Measurements from ENCODE around the gene COL1A1. TPM values are rescaled to one million over a fixed set of nuclear protein-coding genes. Genes with fewer than 3 reads are reported as not detected.

Gene COL1A1
- total and polyA plus RNA-seq, 2 experiments from 2014 or later: 1,063 to 6,071 TPM

DNA sequence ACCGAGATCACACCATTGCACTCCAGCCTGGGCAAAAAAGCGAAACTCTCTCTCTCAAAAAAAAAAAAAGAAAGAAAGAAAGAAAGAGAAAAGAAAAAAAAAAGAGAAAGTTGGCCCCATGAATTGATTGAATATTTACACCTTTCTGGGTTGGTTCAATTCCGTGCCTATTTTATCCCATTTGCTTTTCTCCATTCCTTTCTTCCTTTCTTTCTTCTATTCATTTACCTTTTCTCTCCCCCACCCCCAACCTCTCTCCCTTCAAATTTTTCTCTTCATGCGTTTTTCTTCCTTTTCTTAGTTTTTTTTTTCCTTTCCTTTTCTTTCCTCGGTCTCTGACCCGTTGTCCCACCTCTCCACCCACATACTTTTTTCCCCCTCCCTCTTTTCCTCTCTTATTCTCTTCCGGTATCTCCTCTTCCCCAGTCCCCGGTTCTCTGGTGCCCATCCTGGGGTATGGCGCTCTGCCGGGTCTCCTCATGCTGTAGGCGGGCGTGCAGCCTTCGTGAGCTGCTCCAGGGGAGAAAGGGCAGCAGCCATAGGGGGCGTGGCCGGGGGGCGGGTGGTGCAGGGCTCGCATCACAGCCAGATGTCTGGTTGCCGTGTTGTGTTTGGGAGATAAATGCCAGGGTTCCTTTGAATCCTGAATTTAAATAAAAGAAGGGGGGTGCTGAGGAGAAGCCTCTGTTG is 5.3 kb upstream of the COL1A1 start:
- H2AFZ ChIP-seq: peak overlapping the region; percentile 61

DNA sequence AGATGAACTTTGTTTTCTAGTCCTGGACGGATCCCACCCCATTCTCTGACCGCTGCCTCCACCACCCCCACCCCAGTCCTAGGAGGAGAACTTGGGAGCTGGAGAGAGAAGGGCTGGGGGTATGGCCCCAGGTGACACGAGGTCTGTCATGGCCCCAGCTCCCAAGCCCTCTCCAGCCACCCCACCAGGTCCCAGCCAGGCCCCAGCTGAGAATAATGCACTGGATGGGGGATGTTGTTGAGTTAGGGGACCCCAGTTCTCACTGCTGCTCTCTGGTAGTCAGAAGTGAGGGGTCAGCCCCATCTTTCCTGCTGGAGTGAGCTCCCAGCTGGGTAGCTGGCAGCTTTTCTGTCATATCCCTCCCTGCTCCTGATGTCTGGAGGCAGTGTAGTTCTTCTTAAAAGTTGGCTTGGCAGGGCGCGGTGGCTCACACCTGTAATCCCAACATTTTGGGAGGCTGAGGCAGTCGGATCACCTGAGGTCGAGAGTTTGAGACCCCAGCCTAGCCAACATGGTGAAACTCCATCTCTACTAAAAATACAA is 4.6 kb upstream of the COL1A1 start:
- TF ChIP-seq CTCF (IDR thresholded peaks at IDR 0.05; ENCODE audit: poor library complexity) (no peak), EZH2 (IDR thresholded peaks at IDR 0.05; ENCODE audit: borderline replicate concordance) (no peak)
- H3K36me3 ChIP-seq (replicated peaks; ENCODE audit: insufficient read depth, low read depth): no peaks in the 10 kb centered on the region
- H3K27me3 ChIP-seq: peaks cover 3% of the 10 kb centered on the region
- 89% methylated on average over 7 of the region's 7 CpGs for WGBS (ENCODE audit: low lambda C conversion rate, missing lambda C conversion rate)
- H3K4me2 ChIP-seq: peak overlapping the region; percentile 18
- H2AFZ ChIP-seq: no peak overlapping the region
- H4K20me1 ChIP-seq (ENCODE audit: insufficient read depth, poor library complexity, severe bottlenecking): no peaks in the 10 kb centered on the region
- H3K79me2 ChIP-seq: peaks cover 3% of the 10 kb centered on the region
- no peaks in the 10 kb centered on the region for H3K9me3 ChIP-seq (ENCODE audit: low read depth)
- H3K4me1 ChIP-seq (ENCODE audit: insufficient read depth): peaks cover 62% of the 10 kb centered on the region
- no peak overlapping the region for H3K4me3 ChIP-seq
- H3K27ac ChIP-seq: peak overlapping the region; percentile 88
- no peak for DNase-seq (ENCODE audit: low spot score)
- no peaks in the 10 kb centered on the region for H3K9me2 ChIP-seq (replicated peaks; ENCODE audit: insufficient read depth)

More for the DNA sequence above, 5.3 kb upstream of the COL1A1 start:
- Histone ChIP-seq H3K27ac (peak overlapping the region; percentile 94), H3K27me3 (no peaks in the 10 kb centered on the region), H3K4me3 (no peak overlapping the region), H3K36me3 (replicated peaks; ENCODE audit: insufficient read depth, low read depth) (no peaks in the 10 kb centered on the region), H3K9me2 (replicated peaks; ENCODE audit: insufficient read depth) (no peaks in the 10 kb centered on the region), H3K9me3 (ENCODE audit: low read depth) (no peaks in the 10 kb centered on the region), H3K4me1 (ENCODE audit: insufficient read depth) (peaks cover 69% of the 10 kb centered on the region), H4K20me1 (ENCODE audit: insufficient read depth, poor library complexity, severe bottlenecking) (no peaks in the 10 kb centered on the region), H3K79me2 (no peaks in the 10 kb centered on the region), H3K4me2 (peak overlapping the region; percentile 69)
- TF ChIP-seq EZH2phosphoT487 (IDR thresholded peaks at IDR 0.05; ENCODE audit: low read depth, severe bottlenecking, unreplicated experiment): no peak
- TF ChIP-seq EZH2 (IDR thresholded peaks at IDR 0.05; ENCODE audit: borderline replicate concordance): no peak
- TF ChIP-seq CTCF (IDR thresholded peaks at IDR 0.05; ENCODE audit: poor library complexity): no peak
- WGBS (ENCODE audit: low lambda C conversion rate, missing lambda C conversion rate): 27% methylated on average over 11 of the region's 18 CpGs
- peak; percentile 74 for DNase-seq (ENCODE audit: low spot score)

GRCh38 chr17:50205111-50205962 is 3.9 kb upstream of the COL1A1 start:
- H3K79me2 ChIP-seq: peaks cover 5% of the 10 kb centered on the region
- no peaks in the 10 kb centered on the region for H4K20me1 ChIP-seq (ENCODE audit: insufficient read depth, poor library complexity, severe bottlenecking)
- TF ChIP-seq CTCF (IDR thresholded peaks at IDR 0.05; ENCODE audit: poor library complexity) (no peak), EZH2phosphoT487 (IDR thresholded peaks at IDR 0.05; ENCODE audit: low read depth, severe bottlenecking, unreplicated experiment) (no peak), EZH2 (IDR thresholded peaks at IDR 0.05; ENCODE audit: borderline replicate concordance) (no peak)
- H3K36me3 ChIP-seq (replicated peaks; ENCODE audit: insufficient read depth, low read depth): no peaks in the 10 kb centered on the region
- H3K4me1 ChIP-seq (ENCODE audit: insufficient read depth): peaks cover 55% of the 10 kb centered on the region
- WGBS (ENCODE audit: low lambda C conversion rate, missing lambda C conversion rate): 60% methylated on average over 10 of the region's 10 CpGs
- no peak overlapping the region for H3K4me3 ChIP-seq
- H3K9me3 ChIP-seq (ENCODE audit: low read depth): no peaks in the 10 kb centered on the region
- no peak overlapping the region for H2AFZ ChIP-seq
- peaks cover 4% of the 10 kb centered on the region for H3K27me3 ChIP-seq
- peak overlapping the region; percentile 18 for H3K4me2 ChIP-seq
- no peak for DNase-seq (ENCODE audit: low spot score)
- H3K27ac ChIP-seq: peak overlapping the region; percentile 88
- no peaks in the 10 kb centered on the region for H3K9me2 ChIP-seq (replicated peaks; ENCODE audit: insufficient read depth)

All from hepatocyte (in vitro differentiated cells).